K562 (cell line): ENCODE data around the gene TTL. TPM values are rescaled to one million over a fixed set of nuclear protein-coding genes. Genes with fewer than 3 reads are reported as not detected.

Experiments
- ATAC-seq: fragments of 200-7000 bp; cut with Tn5 transposase; 3 replicates; pipeline ENCODE4 v1.9.1; 2020; ENCODE audit warnings: moderate library complexity
- BruUV-seq: library from RNA; stranded (reverse); fragments of 400-500 nt; replicated peaks from 2 replicates; lab custom pipeline; 2021; lab: Mats Ljungman, UMichigan
- CTCF ChIA-PET: fragments of 300-600 bp; formaldehyde crosslinking; extraction: SDS; loops from one replicate; lab custom pipeline; 2021; ENCODE audit warnings: low intra/inter-chr PET ratio; lab: Yijun Ruan, JAX
- POLR2A ChIA-PET: fragments of 300-600, 350-650 bp; sonication (Branson Sonifier 250); formaldehyde crosslinking; extraction: SDS; loops from one replicate; lab custom pipeline; 2021; ENCODE audit warnings: antibody characterized with exemption, inconsistent platforms; lab: Yijun Ruan, JAX
- DNase-seq, 4 experiments: peaks; one replicate each; pipeline versions ENCODE4 v3.0.0 to v3.0.0-alpha.2; 2011 to 2018; ENCODE audit warnings: low spot score in 3 of 4, mixed read lengths in 3 of 4; ENCODE audit errors: extremely low read depth in 1 of 4
- FAIRE-seq: peaks from 2 replicates; lab custom pipeline; 2011; peaks lifted over from hg19 to GRCh38; lab: Jason Lieb, UNC
- H2AFZ ChIP-seq: 2 replicates; pipeline ENCODE4 v1.6.0; 2011; ENCODE audit warnings: low read depth, low read length, control low read depth, inconsistent platforms
- H3K27ac ChIP-seq: fragments of 200-600 bp; 3 replicates; pipeline ENCODE4 v1.8.0; 2011; ENCODE audit warnings: low read depth, mild to moderate bottlenecking, control low read depth, inconsistent platforms, low read length, moderate library complexity, mixed read lengths; ENCODE audit errors: extremely low read depth
- H3K27me3 ChIP-seq, 2 experiments: fragments of 300-600 bp in 1 of 2; 2 replicates in 1 of 2; 3 replicates in 1 of 2; pipeline versions ENCODE4 v1.6.0 to v1.8.0; 2011; ENCODE audit warnings: inconsistent platforms in 2 of 2, low read length in 2 of 2, mild to moderate bottlenecking in 1 of 2, mixed read lengths in 1 of 2, moderate library complexity in 1 of 2; ENCODE audit not compliant: control insufficient read depth in 2 of 2, insufficient read depth in 2 of 2
- H3K36me3 ChIP-seq: fragments of 300-600 bp; 3 replicates; pipeline ENCODE4 v1.8.0; 2011; ENCODE audit warnings: mild to moderate bottlenecking, low read length, inconsistent platforms; ENCODE audit not compliant: control insufficient read depth, insufficient read depth
- H3K4me1 ChIP-seq, 2 experiments: fragments of 200-600 bp in 1 of 2; replicated peaks in 1 of 2; 2 replicates in 1 of 2; 3 replicates in 1 of 2; pipeline versions ENCODE4 v1.5.1 to v1.8.0; 2011; ENCODE audit warnings: inconsistent platforms in 2 of 2, low read length in 2 of 2, mild to moderate bottlenecking in 1 of 2, mixed read lengths in 1 of 2, moderate library complexity in 1 of 2; ENCODE audit not compliant: control insufficient read depth in 2 of 2, insufficient read depth in 2 of 2
- H3K4me2 ChIP-seq: 2 replicates; pipeline ENCODE4 v1.6.1; 2011; ENCODE audit warnings: low read length, control low read depth, inconsistent platforms, mixed read lengths; ENCODE audit not compliant: insufficient read depth
- H3K4me3 ChIP-seq: fragments of 200-600 bp; sonication (generic), shearing (Covaris generic); 2 replicates; pipeline ENCODE4 v1.5.1; 2016; ENCODE audit warnings: control low read depth, inconsistent platforms
- H3K79me2 ChIP-seq: fragments of 200-600 bp; 3 replicates; pipeline ENCODE4 v1.8.0; 2011; ENCODE audit warnings: low read length, inconsistent platforms; ENCODE audit not compliant: control insufficient read depth, insufficient read depth
- H3K9ac ChIP-seq, 2 experiments: 2 replicates each; pipeline versions ENCODE4 v1.6.0 to v1.6.1; 2011; ENCODE audit warnings: low read depth in 2 of 2, low read length in 2 of 2, control low read depth in 1 of 2, inconsistent platforms in 1 of 2, mild to moderate bottlenecking in 1 of 2, mixed read lengths in 1 of 2; ENCODE audit not compliant: insufficient read depth in 1 of 2
- H3K9me1 ChIP-seq: one replicate; pipeline ENCODE4 v1.6.0; 2011; ENCODE audit warnings: inconsistent platforms, mild to moderate bottlenecking, low read length, moderate library complexity; ENCODE audit not compliant: control insufficient read depth, insufficient read depth
- H3K9me3 ChIP-seq: replicated peaks from 2 replicates; pipeline ENCODE4 v1.5.1; 2011; ENCODE audit warnings: low read depth, low read length, inconsistent platforms; ENCODE audit not compliant: control insufficient read depth, insufficient read depth
- H4K20me1 ChIP-seq: replicated peaks from 2 replicates; pipeline ENCODE4 v1.6.1; 2011; ENCODE audit warnings: low read length, inconsistent platforms, mixed read lengths; ENCODE audit not compliant: control insufficient read depth, insufficient read depth
- ATF3 ChIP-seq, 2 experiments: fragments of 450-650 bp in 1 of 2; sonication (generic) in 1 of 2; formaldehyde crosslinking in 1 of 2; IDR thresholded peaks in 1 of 2; conservative IDR thresholded peaks in 1 of 2; 2 replicates each; pipeline versions ENCODE4 v1.6.1 to v1.8.1; 2016 to 2023; ENCODE audit warnings: mild to moderate bottlenecking in 2 of 2, moderate library complexity in 2 of 2, inconsistent platforms in 1 of 2, missing genetic modification reagents in 1 of 2
- ATF4 ChIP-seq: fragments of 450-650 bp; formaldehyde crosslinking; IDR thresholded peaks from 2 replicates; pipeline ENCODE4 v1.4.0; 2022; ENCODE audit warnings: mild to moderate bottlenecking, moderate library complexity
- CBX3 ChIP-seq, 2 experiments: IDR thresholded peaks; 1 replicate in 1 of 2; 2 replicates in 1 of 2; pipeline ENCODE4 v1.6.1; 2012; ENCODE audit warnings: inconsistent platforms in 2 of 2, low read length in 2 of 2, borderline replicate concordance in 1 of 2, control low read depth in 1 of 2
- CEBPB ChIP-seq: fragments of 450-650 bp; IDR thresholded peaks from 2 replicates; pipeline ENCODE4 v1.6.1; 2016; ENCODE audit warnings: missing genetic modification characterization, missing compliant biosample characterization
- CEBPG ChIP-seq, 3 experiments: fragments of 200-800 bp in 1 of 3; sonication (Bioruptor generic) in 1 of 3; sonication (generic) in 1 of 3; formaldehyde crosslinking in 1 of 3; IDR thresholded peaks in 2 of 3; conservative IDR thresholded peaks in 1 of 3; 2 replicates each; pipeline versions ENCODE4 v1.6.1 to v1.8.0; 2016 to 2022; ENCODE audit warnings: missing compliant biosample characterization in 2 of 3, missing genetic modification characterization in 2 of 3, mild to moderate bottlenecking in 1 of 3, missing genetic modification reagents in 1 of 3
- CXXC5 ChIP-seq: fragments of 250-450 bp; sonication (Bioruptor Pico); IDR thresholded peaks from 2 replicates; pipeline ENCODE4 v1.8.0; 2022; ENCODE audit warnings: inconsistent platforms, mild to moderate bottlenecking, moderate library complexity
- DMBX1 ChIP-seq: fragments of 250-450 bp; sonication (Bioruptor Pico); IDR thresholded peaks from 2 replicates; pipeline ENCODE4 v1.8.0; 2022; ENCODE audit warnings: inconsistent platforms, mild to moderate bottlenecking, moderate library complexity, borderline replicate concordance
- ESRRA ChIP-seq: fragments of 450-650 bp; IDR thresholded peaks from 2 replicates; pipeline ENCODE4 v1.6.1; 2014; ENCODE audit warnings: low read depth, mild to moderate bottlenecking, moderate library complexity, borderline replicate concordance
- HDAC3 ChIP-seq: fragments of 450-650 bp; IDR thresholded peaks from 2 replicates; pipeline ENCODE4 v1.6.1; 2018; ENCODE audit warnings: borderline replicate concordance, mild to moderate bottlenecking, moderate library complexity; ENCODE audit not compliant: partially characterized antibody
- HLTF ChIP-seq: fragments of 450-650 bp; IDR thresholded peaks from 2 replicates; pipeline ENCODE4 v1.6.1; 2016
- ILK ChIP-seq: fragments of 450-650 bp; IDR thresholded peaks from 2 replicates; pipeline ENCODE4 v1.6.1; 2016; ENCODE audit warnings: missing genetic modification characterization, low read depth, mild to moderate bottlenecking, missing compliant biosample characterization, moderate library complexity, borderline replicate concordance
- IRF9 ChIP-seq: fragments of 450-650 bp; IDR thresholded peaks from 2 replicates; pipeline ENCODE4 v1.6.1; 2016; ENCODE audit warnings: missing biosample characterization, missing genetic modification characterization
- NFE2L1 ChIP-seq: fragments of 450-650 bp; IDR thresholded peaks from 2 replicates; pipeline ENCODE4 v1.6.1; 2016; ENCODE audit warnings: missing genetic modification characterization, low read depth, mild to moderate bottlenecking, missing compliant biosample characterization, moderate library complexity, borderline replicate concordance
- RBM25 ChIP-seq: fragments of 200-400 bp; formaldehyde crosslinking; IDR thresholded peaks from 2 replicates; pipeline ENCODE4 v1.6.1; 2018; ENCODE audit warnings: low read length, low read depth, moderate library complexity; ENCODE audit not compliant: severe bottlenecking
- WGBS: fragments of 100-300 bp; shearing (Covaris generic); methylation state at CpG from one replicate; pipeline ENCODE4 v1.1.6; 2016; ENCODE audit warnings: low coverage, mixed read lengths; ENCODE audit not compliant: insufficient coverage; ENCODE audit errors: missing lambda C conversion rate; 5-methylcytosine and 5-hydroxymethylcytosine counted together
- in situ Hi-C: fragments of 300-500 bp; cut with MboI; formaldehyde crosslinking; loops from 4 replicates; pipeline ENCODE4 v1.15.0; 2018; ENCODE audit warnings: inconsistent platforms, mixed read lengths
- intact Hi-C: fragments of 100-400 bp; cut with micrococcal nuclease; formaldehyde crosslinking; loops from 2 replicates; pipeline ENCODE4 v1.14.2; 2022
- polyA plus RNA-seq, 8 experiments: library from polyadenylated mRNA; depleted of rRNA in 4 of 8; stranded (reverse) in 5 of 8; unstranded in 3 of 8; fragments of >200 nt; fragmentation: Nextera tagmentation in 2 of 8; fragmentation: Illumina TruSeq in 1 of 8; extraction: Ambion mirVana in 2 of 8; extraction: Trizol in 1 of 8; gene quantifications; 2 replicates each; pipeline versions ENCODE4 v1.2.1 to v1.2.3, GENCODE V29; 2011 to 2014; ENCODE audit warnings: inconsistent platforms in 1 of 8, missing spikeins in 1 of 8
- total RNA-seq, 7 experiments: library from RNA; depleted of rRNA in 6 of 7; stranded (reverse); fragments of >200 nt in 6 of 7; fragmentation: Illumina TruSeq in 2 of 7; extraction: Trizol in 2 of 7; gene quantifications; 2 replicates each; pipeline versions ENCODE4 v1.2.1 to v1.2.3, GENCODE V29; 2011 to 2021; ENCODE audit warnings: low replicate concordance in 1 of 7

TTL gene
- total and polyA plus RNA-seq, 9 of the 15 experiments (the other 6 are each of a cell fraction or from before 2014, with no cell fraction given) = 9.4 to 54.4 (median 34.9) TPM

GRCh38 chr2:112487444-112487961 lies 5.5 kb downstream of the TTL start:
- no peak overlapping the region for H3K9ac ChIP-seq
- no peak overlapping the region; the same call in 2 of the 3 replicates for H3K27ac ChIP-seq
- 41% methylated on average over 4 of the region's 4 CpGs for WGBS
- ATAC-seq (peak; percentile 4; the same call in 1 of the 3 replicates), DNase-seq (no peak), FAIRE-seq (no peak)
- in situ Hi-C loops = loop anchor here (25.0 kb wide), 1 partner anchor 225 kb away; the partner anchor contains the start of gene ZC3H8
- H4K20me1 ChIP-seq = no peaks in the 10 kb centered on the region
- peaks cover 65% of the 10 kb centered on the region for H3K79me2 ChIP-seq
- H3K36me3 ChIP-seq = peaks cover 51% of the 10 kb centered on the region
- no peaks in the 10 kb centered on the region for H3K9me1 ChIP-seq
- no TSS peak for BruUV-seq
- ChIA-PET CTCF (no interaction called here), POLR2A (interaction anchor here (0.8 kb wide), 1 partner anchor 95 kb away, joined by 4 read pairs; no protein-coding TSS in a partner anchor)
- intact Hi-C loops = loop anchor here (10.0 kb wide), 2 partner anchors 237 to 603 kb away; partner anchors contain the start of genes ANAPC1 and NT5DC4
- H3K4me1 ChIP-seq = peaks cover 6 to 20% of the 10 kb centered on the region in 2 experiments; a peak in 4 of 5 replicates
- no peak overlapping the region for H2AFZ ChIP-seq
- no peak overlapping the region for H3K4me3 ChIP-seq
- H3K27me3 ChIP-seq = no peaks in the 10 kb centered on the region; a peak in 1 of 5 replicates
- H3K4me2 ChIP-seq = 0 out of 2 replicates have a peak overlapping the region, but pooled peaks have one; percentile 10
- no peaks in the 10 kb centered on the region for H3K9me3 ChIP-seq
- no peak for TF ChIP-seq IRF9 (tag)
- TF ChIP-seq ILK (tag) = no peak
- no peak for TF ChIP-seq NFE2L1
- TF ChIP-seq CEBPB (tag) = peak; percentile 34; the same call in 1 of the 2 replicates
- TF ChIP-seq CXXC5 = peak; percentile 23; the same call in 1 of the 2 replicates
- peak; percentile 95 for TF ChIP-seq ESRRA
- TF ChIP-seq CBX3 (IDR thresholded peaks at IDR 0.05; ENCODE audit: borderline replicate concordance in 1 of 2, low read length in 2 of 2) = no peak
- peak; percentile 52; the same call in 1 of the 2 replicates for TF ChIP-seq ATF4
- TF ChIP-seq RBM25 = peak; percentile 21
- TF ChIP-seq DMBX1 (CRISPR knock-in tag) = peak; percentile 74
- peak; percentile 83 for TF ChIP-seq CEBPG (CRISPR knock-in tag; IDR thresholded peaks at IDR 0.05)
- TF ChIP-seq CEBPG (tag; conservative IDR thresholded peaks at IDR 0.05 in 1 of 2, IDR thresholded peaks at IDR 0.05 in 1 of 2) = peak; percentile 45 to 70; a peak in 2 of 4 replicates
- no peak for TF ChIP-seq HDAC3
- TF ChIP-seq ATF3 (IDR thresholded peaks at IDR 0.05) = peak; percentile 82
- TF ChIP-seq ATF3 (CRISPR knock-in tag; conservative IDR thresholded peaks at IDR 0.05) = no peak
- no peak for TF ChIP-seq HLTF
